Memory B cell (primary cell): ENCODE results near the gene ALG14.
"Not testable (repeated sequence)": the region's sequence is repeated elsewhere in the genome, so short reads cannot be mapped to it uniquely, and the experiment has no call there.

Experiments
- ATAC-seq: fragments of 150-1000 bp; cut with Tn5 transposase; 2 replicates; pipeline ENCODE4 v1.10.0; 2021; ENCODE audit warnings: low read depth, mild to moderate bottlenecking, moderate library complexity
- DNase-seq, 2 donors: peaks; one replicate each; pipeline ENCODE4 v3.0.0; 2022; ENCODE audit warnings: low spot score in 2 of 2
- H3K27ac Mint-ChIP-seq: one replicate; pipeline ENCODE4 v1.8.0; 2022; ENCODE audit warnings: mild to moderate bottlenecking, moderate library complexity, mixed read lengths
- H3K27me3 Mint-ChIP-seq: one replicate; pipeline ENCODE4 v1.8.0; 2022; ENCODE audit warnings: mixed read lengths
- H3K36me3 Mint-ChIP-seq: one replicate; pipeline ENCODE4 v1.8.0; 2022; ENCODE audit warnings: mild to moderate bottlenecking, mixed read lengths
- H3K4me1 Mint-ChIP-seq: one replicate; pipeline ENCODE4 v1.8.0; 2022; ENCODE audit warnings: mixed read lengths
- H3K4me3 Mint-ChIP-seq: one replicate; pipeline ENCODE4 v1.8.0; 2022; ENCODE audit warnings: mild to moderate bottlenecking, moderate library complexity, mixed read lengths
- H3K9me3 Mint-ChIP-seq: one replicate; pipeline ENCODE4 v1.8.0; 2022; ENCODE audit warnings: mixed read lengths

Gene ALG14

DNA sequence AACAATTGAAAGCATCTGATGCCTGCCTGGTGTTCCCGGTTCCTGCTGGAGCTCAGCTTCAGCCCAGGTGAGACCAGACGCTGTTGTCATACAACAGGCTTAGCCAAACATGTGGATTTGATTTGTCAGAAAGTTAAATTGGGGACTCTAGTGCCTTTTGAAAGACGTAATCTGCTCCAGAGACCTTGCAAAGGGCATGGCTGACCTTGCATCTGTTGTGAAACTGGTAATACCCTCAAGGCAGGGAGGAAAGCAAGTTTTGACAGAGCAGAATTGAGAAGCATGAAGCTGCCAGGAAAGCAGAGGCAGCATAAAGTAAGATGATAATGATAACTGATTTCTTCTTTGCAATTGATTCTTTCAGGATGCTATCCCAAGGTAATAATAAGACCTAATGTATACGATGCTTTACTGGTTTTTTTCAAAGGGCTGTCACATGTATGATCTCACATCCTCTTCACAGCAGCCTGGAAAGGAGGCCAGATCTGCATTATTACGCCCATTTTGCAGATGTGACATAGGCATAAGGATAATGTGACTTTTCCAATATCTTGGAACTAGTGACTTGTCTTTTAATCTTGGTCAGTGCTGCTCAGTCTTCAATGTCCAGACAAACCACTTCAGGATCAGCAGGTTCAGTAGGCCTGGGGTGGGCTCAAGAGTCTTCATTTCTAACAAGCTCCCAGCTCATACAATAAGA lies 121.1 kb downstream of the ALG14 start:
- Mint-ChIP-seq H3K27ac (no peak overlapping the region), H3K4me1 (peaks cover 3% of the 10 kb centered on the region), H3K27me3 (no peaks in the 10 kb centered on the region), H3K9me3 (peaks cover 3% of the 10 kb centered on the region), H3K36me3 (peaks cover 1% of the 10 kb centered on the region), H3K4me3 (no peak overlapping the region)
- ATAC-seq (no peak), DNase-seq (no peak)

DNA sequence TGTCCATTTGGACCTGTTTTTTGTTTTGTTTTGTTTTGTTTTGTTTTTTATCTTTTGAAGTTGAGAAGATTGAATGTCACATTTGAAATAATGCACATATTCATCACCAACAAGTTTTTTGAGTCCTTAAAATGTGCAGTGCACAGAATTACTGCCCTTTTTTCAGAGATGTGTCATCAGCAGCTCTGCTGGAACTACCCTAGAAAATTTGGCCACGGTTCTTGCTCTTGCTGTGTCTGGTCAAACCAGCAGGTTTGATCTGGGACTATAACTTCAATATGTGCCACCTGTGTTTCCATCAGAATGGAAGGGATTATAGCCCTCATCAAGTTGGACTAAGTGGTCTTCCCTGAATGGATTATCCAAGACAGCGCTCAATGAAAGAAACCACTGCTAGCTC lies 121.7 kb downstream of the ALG14 start:
- Mint-ChIP-seq H3K4me1 (peaks cover 4% of the 10 kb centered on the region), H3K4me3 (no peak overlapping the region), H3K27me3 (no peaks in the 10 kb centered on the region), H3K36me3 (peaks cover 1% of the 10 kb centered on the region), H3K27ac (no peak overlapping the region), H3K9me3 (peaks cover 3% of the 10 kb centered on the region)
- ATAC-seq (no peak), DNase-seq (no peak)

DNA sequence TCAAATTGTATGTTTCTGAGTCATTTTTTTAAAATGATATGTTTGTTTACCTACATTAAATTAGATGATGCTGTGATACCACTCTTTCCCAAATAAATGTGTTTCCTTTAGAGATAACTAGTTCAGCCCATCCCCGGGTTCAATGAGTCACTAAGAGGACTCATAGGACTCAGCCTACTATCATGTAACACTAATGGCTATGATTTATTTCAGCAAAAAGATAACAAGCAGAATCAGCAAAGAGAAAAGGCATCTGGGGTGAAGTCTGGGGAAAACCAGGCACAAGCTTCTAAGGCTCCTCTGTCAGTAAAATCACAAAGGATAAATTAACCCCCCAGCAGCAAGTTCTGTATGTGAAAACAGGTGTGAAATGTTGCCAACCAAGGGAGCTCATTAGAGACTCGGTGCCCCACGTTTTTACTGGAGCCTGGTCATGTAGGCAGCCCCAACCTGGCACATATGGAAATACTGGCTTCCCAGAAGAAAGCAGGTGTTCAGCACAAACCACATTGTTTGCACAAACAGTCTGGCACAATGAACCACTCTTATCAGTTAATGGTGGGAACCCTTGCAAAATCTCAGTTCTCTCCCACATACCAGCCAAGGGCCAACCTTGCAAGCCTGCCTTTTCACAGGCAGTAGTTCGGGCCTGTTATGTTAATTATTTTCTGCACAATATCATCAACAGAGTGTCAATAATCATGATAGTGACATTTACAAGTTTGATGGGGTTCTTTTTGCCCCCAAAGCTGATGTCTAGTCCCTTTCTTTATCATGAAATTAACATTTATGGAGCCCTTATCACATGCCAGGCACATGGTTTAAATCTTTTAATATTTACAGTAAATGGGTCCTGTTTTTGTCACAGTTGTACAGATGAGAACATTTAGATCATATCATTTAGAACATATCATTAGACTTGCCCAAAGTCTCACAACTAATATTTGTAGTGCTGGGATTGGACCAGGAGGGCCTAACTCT lies 122.8 kb downstream of the ALG14 start:
- Mint-ChIP-seq H3K4me1 (peaks cover 4% of the 10 kb centered on the region), H3K36me3 (peaks cover 1% of the 10 kb centered on the region), H3K9me3 (peaks cover 3% of the 10 kb centered on the region), H3K27me3 (no peaks in the 10 kb centered on the region), H3K27ac (no peak overlapping the region), H3K4me3 (no peak overlapping the region)
- no peak for DNase-seq
- ATAC-seq = no peak

DNA sequence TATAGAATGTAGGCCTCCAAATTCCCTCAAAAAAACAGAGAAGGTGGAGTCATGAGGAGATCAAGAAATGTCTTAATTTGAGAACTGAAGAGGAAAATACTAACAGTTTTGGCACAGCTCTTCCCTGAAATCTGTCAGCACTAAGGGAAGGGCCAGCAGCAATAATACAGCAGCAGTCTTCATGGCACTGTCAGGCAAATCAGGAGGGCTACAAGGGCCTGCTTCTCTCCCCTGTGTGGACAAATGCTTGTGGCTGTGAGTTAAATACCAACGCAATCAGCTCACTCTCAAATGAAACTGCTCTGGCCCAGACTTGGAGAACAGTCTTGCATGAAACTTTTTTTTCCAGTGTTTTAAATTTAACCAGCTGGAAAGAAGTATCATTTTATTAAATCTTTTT lies 125.3 kb downstream of the ALG14 start:
- Mint-ChIP-seq H3K4me3 (no peak overlapping the region), H3K27me3 (peaks cover 2% of the 10 kb centered on the region), H3K4me1 (peaks cover 4% of the 10 kb centered on the region), H3K27ac (no peak overlapping the region), H3K36me3 (no peaks in the 10 kb centered on the region), H3K9me3 (no peaks in the 10 kb centered on the region)
- DNase-seq (no peak), ATAC-seq (no peak)

DNA sequence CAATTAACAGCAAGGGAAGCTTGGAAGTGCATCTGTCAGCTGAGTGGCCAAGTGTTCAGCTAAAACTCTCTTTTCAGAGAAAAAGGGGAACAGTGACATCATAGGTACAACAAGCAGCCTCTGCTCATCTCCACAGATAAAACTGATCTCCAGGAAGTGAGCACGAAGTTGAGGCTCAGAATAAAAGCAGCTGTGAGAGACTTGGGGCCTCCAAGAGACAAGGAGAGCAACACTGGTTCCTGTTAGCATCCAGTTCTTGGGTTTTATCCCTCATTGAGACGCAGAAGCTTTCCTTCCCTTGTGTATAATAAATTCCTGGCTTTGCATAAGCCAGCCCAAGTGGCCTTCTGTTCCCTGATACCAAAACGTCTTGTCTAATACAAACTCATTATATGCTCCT lies 125.9 kb downstream of the ALG14 start:
- no peak for DNase-seq
- no peaks in the 10 kb centered on the region for H3K9me3 Mint-ChIP-seq
- H3K4me3 Mint-ChIP-seq = no peak overlapping the region
- peaks cover 4% of the 10 kb centered on the region for H3K4me1 Mint-ChIP-seq
- peaks cover 2% of the 10 kb centered on the region for H3K27me3 Mint-ChIP-seq
- no peak overlapping the region for H3K27ac Mint-ChIP-seq
- no peaks in the 10 kb centered on the region for H3K36me3 Mint-ChIP-seq
- ATAC-seq = no peak

DNA sequence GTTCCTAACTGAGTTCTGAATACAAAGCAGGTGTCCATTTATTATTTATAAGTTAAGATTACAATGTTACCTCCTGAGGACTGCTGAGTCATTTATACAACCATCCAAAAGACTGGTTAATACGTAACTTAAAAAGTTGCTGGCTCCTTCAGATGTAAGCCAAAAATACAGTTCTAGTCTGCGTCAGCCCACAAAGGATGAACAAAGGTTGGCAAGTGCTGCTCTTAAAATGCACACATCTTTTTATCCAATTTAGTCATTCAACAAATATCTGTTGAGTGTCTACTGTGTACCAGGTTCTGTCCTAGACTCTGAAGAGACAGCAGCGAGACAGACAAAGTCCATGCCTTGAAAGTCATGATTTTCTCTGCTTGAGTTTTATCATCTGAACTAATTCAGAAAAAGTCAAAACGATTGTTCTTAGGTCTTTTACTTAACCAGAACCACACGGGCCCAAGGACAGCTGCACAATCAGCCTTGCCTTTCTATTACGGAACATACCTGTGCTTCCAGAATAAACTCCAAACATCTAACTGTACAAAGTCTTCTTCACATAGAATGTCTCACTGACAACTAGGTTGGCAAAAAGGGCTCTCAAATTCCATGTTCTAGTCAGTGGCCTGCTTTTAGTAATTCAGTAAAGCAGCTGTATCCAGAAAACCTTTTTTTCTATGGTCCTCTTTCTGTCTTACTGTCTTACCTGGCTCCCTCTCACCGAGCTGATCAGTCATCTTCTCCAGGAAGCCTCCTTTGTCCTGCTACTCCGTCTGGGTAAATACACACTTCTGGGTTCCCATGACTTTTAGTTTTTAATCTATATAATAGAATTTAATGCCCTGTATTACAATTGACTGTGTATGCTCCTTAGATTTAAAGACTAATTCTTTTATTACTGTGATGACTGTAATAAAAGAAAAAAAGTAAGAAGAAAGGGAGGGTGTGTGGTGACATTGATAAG lies 130.3 kb downstream of the ALG14 start:
- Mint-ChIP-seq H3K4me3 (no peak overlapping the region), H3K36me3 (no peaks in the 10 kb centered on the region), H3K27me3 (peaks cover 6% of the 10 kb centered on the region), H3K4me1 (peaks cover 6% of the 10 kb centered on the region), H3K27ac (no peak overlapping the region), H3K9me3 (no peaks in the 10 kb centered on the region)
- ATAC-seq (no peak), DNase-seq (no peak)

DNA sequence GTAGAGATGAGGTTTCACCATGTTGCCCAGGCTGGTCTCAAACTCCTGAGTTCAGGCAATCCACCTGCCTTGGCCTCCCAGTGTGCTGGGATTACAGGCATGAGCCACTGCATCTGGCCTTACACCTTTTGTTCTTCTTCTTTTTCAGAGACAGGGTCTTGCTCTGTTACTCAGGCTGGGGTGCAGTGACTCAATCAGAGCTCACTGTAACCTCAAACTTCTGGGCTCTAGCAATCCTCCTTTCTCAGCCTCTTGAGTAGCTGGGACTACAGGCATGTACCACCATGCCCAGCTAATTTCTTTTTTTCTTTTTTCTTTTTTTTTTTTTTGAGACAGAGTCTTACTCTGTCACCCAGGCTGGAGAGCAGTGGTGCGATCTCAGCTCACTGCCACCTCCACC lies 131.3 kb downstream of the ALG14 start:
- not testable (repeated sequence) for H3K9me3 Mint-ChIP-seq, DNase-seq, H3K27ac Mint-ChIP-seq, H3K27me3 Mint-ChIP-seq, ATAC-seq, H3K36me3 Mint-ChIP-seq, H3K4me1 Mint-ChIP-seq, H3K4me3 Mint-ChIP-seq

DNA sequence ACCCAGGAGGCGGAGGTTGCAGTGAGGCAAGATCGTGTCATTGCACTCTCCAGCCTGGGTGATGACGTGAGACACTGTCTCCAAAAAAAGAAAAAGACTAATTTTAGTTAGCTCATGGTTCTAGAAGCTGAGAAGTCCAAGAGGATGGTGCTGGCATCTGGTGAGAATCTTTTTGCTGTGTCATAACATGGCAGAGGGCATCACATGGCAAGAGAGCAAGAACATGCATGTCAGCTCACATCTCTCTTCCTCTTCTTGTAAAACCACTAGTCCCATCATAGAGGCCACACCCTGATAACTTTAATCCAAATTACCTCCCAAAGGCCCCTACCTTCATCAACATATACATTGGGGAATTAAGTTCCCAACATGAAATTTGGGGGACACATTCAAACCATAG lies 132.0 kb downstream of the ALG14 start:
- Mint-ChIP-seq H3K9me3 (no peaks in the 10 kb centered on the region), H3K27ac (no peak overlapping the region), H3K4me3 (no peak overlapping the region), H3K4me1 (peaks cover 7% of the 10 kb centered on the region), H3K36me3 (no peaks in the 10 kb centered on the region), H3K27me3 (peaks cover 7% of the 10 kb centered on the region)
- ATAC-seq (no peak), DNase-seq (no peak)

DNA sequence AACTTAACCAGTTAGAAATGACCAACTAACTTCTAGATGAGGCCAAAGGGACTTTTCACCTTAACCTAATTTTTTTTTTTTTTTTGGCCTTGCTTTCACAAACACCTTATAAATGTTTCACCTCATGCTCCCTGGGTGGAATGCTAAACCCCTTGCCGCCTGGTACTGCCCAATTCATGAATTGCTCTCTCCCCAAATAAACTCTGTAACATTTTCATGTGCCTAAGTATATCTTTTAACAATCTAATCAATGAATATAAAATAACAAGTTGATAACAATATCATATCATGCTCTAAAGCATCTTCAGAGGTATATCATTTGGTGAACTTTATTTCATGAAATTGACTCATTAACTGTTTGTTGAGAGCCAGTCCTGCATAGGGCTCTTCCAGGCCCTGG lies 134.9 kb downstream of the ALG14 start:
- no peaks in the 10 kb centered on the region for H3K9me3 Mint-ChIP-seq
- no peak overlapping the region for H3K27ac Mint-ChIP-seq
- H3K4me3 Mint-ChIP-seq = no peak overlapping the region
- H3K27me3 Mint-ChIP-seq = peaks cover 5% of the 10 kb centered on the region
- peaks cover 7% of the 10 kb centered on the region for H3K4me1 Mint-ChIP-seq
- ATAC-seq = no peak
- DNase-seq = no peak
- no peaks in the 10 kb centered on the region for H3K36me3 Mint-ChIP-seq

DNA sequence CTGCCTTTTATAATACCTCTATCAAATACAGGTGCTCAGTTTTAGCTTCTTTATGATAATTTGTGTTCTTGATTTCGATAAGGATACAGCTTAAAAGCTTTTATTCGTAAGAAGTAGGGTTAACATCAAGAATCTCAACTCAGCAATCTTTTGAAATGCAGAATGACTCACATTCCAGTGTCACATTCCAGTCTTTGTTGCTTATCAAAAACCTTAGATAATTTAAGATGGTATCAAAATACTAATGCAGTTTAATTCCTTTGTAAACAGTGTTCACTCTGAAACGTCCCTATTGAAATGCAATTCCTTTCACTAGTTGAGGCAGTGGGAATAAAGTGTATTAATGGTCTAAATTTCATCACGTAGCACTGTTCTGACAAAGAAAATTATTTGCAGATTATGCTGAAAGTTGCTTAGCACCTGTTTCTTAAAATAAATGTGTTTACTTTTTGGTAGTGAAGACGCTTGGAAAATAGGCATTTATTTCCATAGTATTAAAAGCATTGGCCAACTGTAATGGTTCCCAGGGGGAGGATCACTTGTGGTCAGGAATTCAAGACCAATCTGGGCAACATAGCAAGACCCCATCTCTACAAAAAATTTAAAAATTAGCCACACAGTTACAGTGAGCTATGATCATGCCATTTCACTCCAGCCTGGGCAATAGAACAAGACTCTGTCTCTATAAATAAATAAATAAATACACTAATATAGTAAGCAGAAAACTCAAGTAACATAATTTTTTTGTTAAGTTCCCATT lies 135.7 kb downstream of the ALG14 start:
- H3K4me1 Mint-ChIP-seq = peaks cover 7% of the 10 kb centered on the region
- H3K36me3 Mint-ChIP-seq = no peaks in the 10 kb centered on the region
- peaks cover 5% of the 10 kb centered on the region for H3K27me3 Mint-ChIP-seq
- H3K4me3 Mint-ChIP-seq = no peak overlapping the region
- no peak for DNase-seq
- ATAC-seq = no peak
- no peak overlapping the region for H3K27ac Mint-ChIP-seq
- no peaks in the 10 kb centered on the region for H3K9me3 Mint-ChIP-seq

DNA sequence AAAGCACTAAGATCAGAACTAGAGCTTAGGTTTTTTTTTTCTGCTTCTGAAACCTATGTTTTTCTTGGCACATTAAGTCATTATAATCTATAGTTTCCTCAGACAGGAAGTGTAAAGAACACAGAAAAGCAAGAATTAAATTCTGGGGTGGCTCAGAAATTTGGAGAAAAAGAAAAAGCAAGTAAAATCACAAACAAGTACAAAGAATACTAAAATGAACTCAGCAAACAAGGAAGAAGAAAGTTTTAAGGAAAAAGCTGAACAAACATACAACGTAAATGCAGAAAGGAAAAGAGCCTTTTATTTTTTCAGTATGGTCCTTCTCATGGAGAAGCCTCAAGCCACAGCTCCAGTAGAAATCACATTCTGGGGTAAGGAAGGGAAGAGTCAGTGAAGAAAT lies 137.3 kb downstream of the ALG14 start:
- peaks cover 5% of the 10 kb centered on the region for H3K27me3 Mint-ChIP-seq
- no peak overlapping the region for H3K27ac Mint-ChIP-seq
- ATAC-seq (no peak), DNase-seq (no peak)
- peaks cover 4% of the 10 kb centered on the region for H3K4me1 Mint-ChIP-seq
- H3K9me3 Mint-ChIP-seq = no peaks in the 10 kb centered on the region
- no peak overlapping the region for H3K4me3 Mint-ChIP-seq
- no peaks in the 10 kb centered on the region for H3K36me3 Mint-ChIP-seq

DNA sequence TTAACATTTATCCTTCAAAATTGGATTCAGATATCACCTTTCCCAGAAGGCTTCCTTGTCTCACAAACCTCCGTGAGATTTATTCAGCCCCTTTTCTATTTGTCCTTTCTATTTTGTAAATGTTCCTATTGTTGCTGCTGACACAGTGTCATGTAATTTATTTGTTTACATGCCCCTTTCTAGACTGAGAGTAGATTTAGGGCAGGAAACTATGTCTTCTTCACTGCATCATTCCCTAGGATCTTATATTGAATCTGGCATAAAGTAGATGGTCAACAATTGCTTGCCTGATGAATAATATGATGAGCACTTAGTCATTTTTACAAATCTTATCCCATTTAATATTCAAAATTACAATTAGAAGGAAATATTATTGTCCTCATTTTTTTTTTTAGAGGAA lies 137.7 kb downstream of the ALG14 start:
- Mint-ChIP-seq H3K4me1 (peaks cover 4% of the 10 kb centered on the region), H3K27ac (no peak overlapping the region), H3K9me3 (no peaks in the 10 kb centered on the region), H3K4me3 (no peak overlapping the region), H3K27me3 (peaks cover 5% of the 10 kb centered on the region), H3K36me3 (no peaks in the 10 kb centered on the region)
- DNase-seq (no peak), ATAC-seq (no peak)

DNA sequence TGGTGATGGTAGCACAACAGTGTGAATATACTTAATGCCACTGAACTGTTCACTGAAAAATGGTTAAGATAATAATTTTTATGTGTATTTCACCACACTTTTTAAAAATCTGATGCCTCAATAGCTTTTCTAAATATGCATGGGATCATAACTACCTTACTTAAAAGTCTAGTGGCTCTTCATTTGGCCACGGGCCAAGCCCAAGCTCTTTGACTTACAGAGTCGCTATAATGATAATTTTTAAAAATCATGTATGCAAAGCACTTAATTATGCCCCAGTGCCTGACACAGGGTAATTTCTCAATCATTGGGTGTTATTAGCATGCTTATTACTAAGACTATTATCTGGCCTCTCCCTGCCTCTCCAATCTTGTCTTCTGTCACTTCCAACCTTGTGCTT lies 138.2 kb downstream of the ALG14 start:
- DNase-seq (no peak), ATAC-seq (no peak)
- no peak overlapping the region for H3K27ac Mint-ChIP-seq
- H3K27me3 Mint-ChIP-seq = peaks cover 5% of the 10 kb centered on the region
- no peaks in the 10 kb centered on the region for H3K36me3 Mint-ChIP-seq
- H3K4me3 Mint-ChIP-seq = no peak overlapping the region
- no peaks in the 10 kb centered on the region for H3K9me3 Mint-ChIP-seq
- H3K4me1 Mint-ChIP-seq = peaks cover 4% of the 10 kb centered on the region
